ENCODE data around the gene DNAJC25. TPM values are rescaled to one million over a fixed set of nuclear protein-coding genes. Genes with fewer than 3 reads are reported as not detected.

The DNAJC25 gene
- total and polyA plus RNA-seq, 2 of the 8 experiments (the other 6 are each of a cell fraction or from before 2014, with no cell fraction given) = 2.7 to 6.2 TPM

DNA sequence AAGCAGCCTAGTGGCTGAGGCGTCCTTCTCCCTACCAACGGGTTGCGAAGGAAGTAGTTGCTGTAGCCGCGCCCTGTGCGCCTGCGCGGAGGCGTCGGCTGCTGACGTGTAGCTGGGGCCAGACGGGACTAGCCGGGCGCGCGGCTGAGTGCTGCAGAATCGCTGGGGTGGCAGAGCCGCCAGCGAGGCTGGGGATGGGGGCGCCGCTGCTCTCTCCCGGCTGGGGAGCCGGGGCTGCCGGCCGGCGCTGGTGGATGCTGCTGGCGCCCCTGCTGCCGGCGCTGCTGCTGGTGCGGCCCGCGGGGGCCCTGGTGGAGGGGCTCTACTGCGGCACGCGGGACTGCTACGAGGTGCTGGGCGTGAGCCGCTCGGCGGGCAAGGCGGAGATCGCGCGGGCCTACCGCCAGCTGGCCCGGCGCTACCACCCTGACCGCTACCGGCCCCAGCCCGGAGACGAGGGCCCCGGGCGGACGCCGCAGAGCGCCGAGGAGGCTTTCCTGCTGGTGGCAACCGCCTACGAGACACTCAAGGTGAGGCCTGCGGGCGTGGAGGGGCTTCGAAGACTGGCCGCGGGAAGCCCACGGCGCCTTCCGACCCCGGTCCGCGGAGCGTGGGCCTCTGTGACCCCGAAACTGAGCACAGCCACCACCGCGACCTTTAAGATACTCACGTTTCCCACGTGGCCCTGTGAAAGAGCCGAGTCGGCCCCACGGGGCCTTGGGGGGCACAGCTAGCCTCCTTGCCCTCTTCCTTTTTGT lies at the start of gene DNAJC25 (continued):
- TF ChIP-seq CTBP2 (IDR thresholded peaks at IDR 0.05; ENCODE audit: borderline replicate concordance, insufficient read depth, insufficient read length, low read length) = peak; percentile 19
- TF ChIP-seq EZH2 (IDR thresholded peaks at IDR 0.05; ENCODE audit: low read depth, low read length, severe bottlenecking) = no peak
- TF ChIP-seq, protein P1, sequence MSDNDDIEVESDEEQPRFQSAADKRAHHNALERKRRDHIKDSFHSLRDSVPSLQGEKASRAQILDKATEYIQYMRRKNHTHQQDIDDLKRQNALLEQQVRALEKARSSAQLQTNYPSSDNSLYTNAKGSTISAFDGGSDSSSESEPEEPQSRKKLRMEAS (IDR thresholded peaks at IDR 0.05) = no peak; the same call in 1 of the 2 replicates
- no peak for TF ChIP-seq SIX5 (IDR thresholded peaks at IDR 0.05; ENCODE audit: low read depth, low read length)
- no peak; the same call in 1 of the 2 replicates for TF ChIP-seq SRF (IDR thresholded peaks at IDR 0.05; ENCODE audit: low read depth, low read length)
- TF ChIP-seq POU5F1 (IDR thresholded peaks at IDR 0.05; ENCODE audit: low read depth, low read length) = no peak
- peak; percentile 90 for TF ChIP-seq POLR2AphosphoS5 (IDR thresholded peaks at IDR 0.05; ENCODE audit: low read depth, low read length)
- TF ChIP-seq TEAD4 (IDR thresholded peaks at IDR 0.05; ENCODE audit: low read depth, low read length) = no peak
- no peak for TF ChIP-seq NANOG (IDR thresholded peaks at IDR 0.05; ENCODE audit: insufficient read depth, low read depth, low read length, poor library complexity, severe bottlenecking)
- no peak for TF ChIP-seq RNF2 (IDR thresholded peaks at IDR 0.05; ENCODE audit: borderline replicate concordance, low read depth, low read length, missing control alignments, poor library complexity, severe bottlenecking)
- TF ChIP-seq EGR1 (IDR thresholded peaks at IDR 0.05; ENCODE audit: borderline replicate concordance, low read depth, low read length) = no peak
- TF ChIP-seq SP1 (IDR thresholded peaks at IDR 0.05; ENCODE audit: low read depth, low read length) = 0 out of 2 replicates have a peak, but pooled peaks have one; percentile 3
- no peak for TF ChIP-seq TCF12 (IDR thresholded peaks at IDR 0.05; ENCODE audit: low read depth, low read length)
- no peak; a peak in 1 of 4 replicates for TF ChIP-seq HDAC2 (IDR thresholded peaks at IDR 0.05; ENCODE audit: borderline replicate concordance in 1 of 2, low read depth in 2 of 2, low read length in 2 of 2)
- TF ChIP-seq, protein P2, sequence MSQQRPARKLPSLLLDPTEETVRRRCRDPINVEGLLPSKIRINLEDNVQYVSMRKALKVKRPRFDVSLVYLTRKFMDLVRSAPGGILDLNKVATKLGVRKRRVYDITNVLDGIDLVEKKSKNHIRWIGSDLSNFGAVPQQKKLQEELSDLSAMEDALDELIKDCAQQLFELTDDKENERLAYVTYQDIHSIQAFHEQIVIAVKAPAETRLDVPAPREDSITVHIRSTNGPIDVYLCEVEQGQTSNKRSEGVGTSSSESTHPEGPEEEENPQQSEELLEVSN (IDR thresholded peaks at IDR 0.05) = peak; percentile 3; the same call in 1 of the 2 replicates
- TF ChIP-seq EP300 (IDR thresholded peaks at IDR 0.05; ENCODE audit: borderline replicate concordance in 1 of 2, low read depth in 2 of 2, low read length in 2 of 2) = no peak
- no peak for TF ChIP-seq RAD21 (IDR thresholded peaks at IDR 0.05 in 1 of 2, conservative IDR thresholded peaks at IDR 0.05 in 1 of 2; ENCODE audit: low read depth in 2 of 2, low read length in 2 of 2)
- TF ChIP-seq, protein P3, sequence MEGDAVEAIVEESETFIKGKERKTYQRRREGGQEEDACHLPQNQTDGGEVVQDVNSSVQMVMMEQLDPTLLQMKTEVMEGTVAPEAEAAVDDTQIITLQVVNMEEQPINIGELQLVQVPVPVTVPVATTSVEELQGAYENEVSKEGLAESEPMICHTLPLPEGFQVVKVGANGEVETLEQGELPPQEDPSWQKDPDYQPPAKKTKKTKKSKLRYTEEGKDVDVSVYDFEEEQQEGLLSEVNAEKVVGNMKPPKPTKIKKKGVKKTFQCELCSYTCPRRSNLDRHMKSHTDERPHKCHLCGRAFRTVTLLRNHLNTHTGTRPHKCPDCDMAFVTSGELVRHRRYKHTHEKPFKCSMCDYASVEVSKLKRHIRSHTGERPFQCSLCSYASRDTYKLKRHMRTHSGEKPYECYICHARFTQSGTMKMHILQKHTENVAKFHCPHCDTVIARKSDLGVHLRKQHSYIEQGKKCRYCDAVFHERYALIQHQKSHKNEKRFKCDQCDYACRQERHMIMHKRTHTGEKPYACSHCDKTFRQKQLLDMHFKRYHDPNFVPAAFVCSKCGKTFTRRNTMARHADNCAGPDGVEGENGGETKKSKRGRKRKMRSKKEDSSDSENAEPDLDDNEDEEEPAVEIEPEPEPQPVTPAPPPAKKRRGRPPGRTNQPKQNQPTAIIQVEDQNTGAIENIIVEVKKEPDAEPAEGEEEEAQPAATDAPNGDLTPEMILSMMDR (IDR thresholded peaks at IDR 0.05; ENCODE audit: control extremely low read depth in 1 of 3, insufficient read depth in 1 of 3, low read depth in 1 of 3, low read length in 3 of 3) = 0 out of 4 replicates have a peak, but pooled peaks of 1 of the 3 experiments have one; percentile 1
